Brain microvascular endothelial cell (primary cell): ENCODE results near the gene FNDC4.

Experiments used
- DNase-seq: peaks from one replicate; pipeline ENCODE4 v3.0.0-alpha.2; 2020
- H3K27ac ChIP-seq: fragments of 250-450 bp; sonication (Bioruptor Pico); 2 replicates; pipeline ENCODE4 v1.5.1; 2020; ENCODE audit warnings: mild to moderate bottlenecking, moderate library complexity
- H3K27me3 ChIP-seq: fragments of 250-450 bp; sonication (Bioruptor Pico); replicated peaks from 2 replicates; pipeline ENCODE4 v1.5.1; 2020; ENCODE audit warnings: mild to moderate bottlenecking
- H3K36me3 ChIP-seq: fragments of 250-450 bp; sonication (Bioruptor Pico); replicated peaks from 2 replicates; pipeline ENCODE4 v1.5.1; 2020; ENCODE audit warnings: mild to moderate bottlenecking
- H3K4me3 ChIP-seq: 2 replicates; pipeline ENCODE4 v1.5.1; 2011; ENCODE audit warnings: low read depth, mild to moderate bottlenecking, control low read depth, low read length, moderate library complexity
- in situ Hi-C: cut with HindIII; loops from 2 replicates; pipeline ENCODE4 v1.10.0; 2017; ENCODE audit warnings: low sequenced_read_pairs, low pct_ligation_motif_present
- TF ChIP-seq, protein P1 (sequence below): IDR thresholded peaks from 2 replicates; pipeline ENCODE4 v1.5.1; 2011; ENCODE audit warnings: low read depth, mild to moderate bottlenecking, moderate library complexity, low read length, control low read depth, inconsistent platforms; ENCODE audit errors: missing control alignments

The FNDC4 gene

DNA sequence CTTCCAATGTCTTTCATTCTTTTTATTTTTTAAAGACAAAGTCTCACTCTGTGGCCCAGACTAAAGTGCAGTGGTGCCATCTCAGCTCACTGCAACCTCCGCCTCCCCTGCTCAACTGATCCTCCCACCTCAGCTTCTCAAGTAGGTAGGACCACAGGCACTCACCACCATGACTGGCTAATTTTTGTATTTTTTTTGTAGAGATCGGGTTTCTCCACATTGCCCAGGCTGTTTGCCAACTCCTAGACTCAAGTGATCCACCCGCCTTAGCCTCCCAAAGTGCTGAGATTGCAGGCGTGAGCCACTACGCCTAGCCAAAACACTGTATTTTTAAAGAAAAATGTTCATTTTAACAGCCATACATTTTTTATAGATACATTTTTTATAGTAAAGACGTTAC is 14.3 kb upstream of the FNDC4 start:
- TF ChIP-seq, protein P1, sequence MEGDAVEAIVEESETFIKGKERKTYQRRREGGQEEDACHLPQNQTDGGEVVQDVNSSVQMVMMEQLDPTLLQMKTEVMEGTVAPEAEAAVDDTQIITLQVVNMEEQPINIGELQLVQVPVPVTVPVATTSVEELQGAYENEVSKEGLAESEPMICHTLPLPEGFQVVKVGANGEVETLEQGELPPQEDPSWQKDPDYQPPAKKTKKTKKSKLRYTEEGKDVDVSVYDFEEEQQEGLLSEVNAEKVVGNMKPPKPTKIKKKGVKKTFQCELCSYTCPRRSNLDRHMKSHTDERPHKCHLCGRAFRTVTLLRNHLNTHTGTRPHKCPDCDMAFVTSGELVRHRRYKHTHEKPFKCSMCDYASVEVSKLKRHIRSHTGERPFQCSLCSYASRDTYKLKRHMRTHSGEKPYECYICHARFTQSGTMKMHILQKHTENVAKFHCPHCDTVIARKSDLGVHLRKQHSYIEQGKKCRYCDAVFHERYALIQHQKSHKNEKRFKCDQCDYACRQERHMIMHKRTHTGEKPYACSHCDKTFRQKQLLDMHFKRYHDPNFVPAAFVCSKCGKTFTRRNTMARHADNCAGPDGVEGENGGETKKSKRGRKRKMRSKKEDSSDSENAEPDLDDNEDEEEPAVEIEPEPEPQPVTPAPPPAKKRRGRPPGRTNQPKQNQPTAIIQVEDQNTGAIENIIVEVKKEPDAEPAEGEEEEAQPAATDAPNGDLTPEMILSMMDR, result no peak
- H3K27me3 ChIP-seq, result no peaks in the 10 kb centered on the region
- in situ Hi-C loops, result no loop called here
- no peaks in the 10 kb centered on the region for H3K36me3 ChIP-seq
- DNase-seq, result no peak
- H3K27ac ChIP-seq, result no peak overlapping the region
- H3K4me3 ChIP-seq, result no peak overlapping the region

DNA sequence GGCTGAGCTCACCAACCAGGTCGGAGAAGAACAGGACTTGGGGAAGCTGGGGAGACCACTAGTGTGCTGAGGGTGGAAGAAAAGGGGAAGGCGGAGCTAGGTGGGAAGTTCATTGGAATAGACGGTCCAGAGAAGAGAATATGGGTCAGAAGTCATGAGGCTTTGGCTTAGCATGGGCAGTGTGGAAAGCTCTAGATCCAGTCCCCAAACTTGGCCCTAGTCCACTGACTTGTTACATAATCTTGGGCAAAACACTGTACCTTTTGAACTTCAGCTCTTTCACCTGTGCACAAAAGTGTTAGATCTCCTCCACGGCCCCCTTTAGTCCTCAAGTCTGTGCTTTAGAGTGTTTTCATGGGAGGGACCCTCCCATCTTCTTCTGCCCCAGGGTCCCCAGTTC is 12.3 kb upstream of the FNDC4 start:
- H3K27me3 ChIP-seq, result no peaks in the 10 kb centered on the region
- H3K4me3 ChIP-seq, result no peak overlapping the region
- TF ChIP-seq, protein P1, result no peak
- in situ Hi-C loops, result no loop called here
- DNase-seq, result no peak
- no peak overlapping the region for H3K27ac ChIP-seq
- H3K36me3 ChIP-seq, result no peaks in the 10 kb centered on the region

DNA sequence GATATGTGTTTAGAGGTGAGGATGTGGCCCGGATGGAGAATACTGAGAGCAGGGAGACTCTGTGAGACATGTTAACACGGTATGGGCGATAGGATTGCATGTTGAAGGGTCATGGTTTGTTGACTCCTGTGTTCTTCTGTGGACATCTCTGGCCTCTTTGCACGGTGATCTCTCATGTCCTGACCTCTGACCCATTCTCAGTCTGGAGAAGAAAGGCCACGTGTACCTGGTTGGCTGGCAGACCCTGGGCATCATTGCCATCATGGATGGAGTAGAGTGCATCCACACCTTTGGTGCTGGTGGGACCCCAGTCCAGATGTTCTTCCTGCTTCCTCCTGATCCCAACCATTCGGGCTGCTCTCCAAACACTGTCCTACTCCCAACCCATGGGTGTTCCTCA is 11.6 kb upstream of the FNDC4 start:
- Histone ChIP-seq H3K4me3 (no peak overlapping the region), H3K36me3 (no peaks in the 10 kb centered on the region), H3K27ac (no peak overlapping the region), H3K27me3 (no peaks in the 10 kb centered on the region)
- TF ChIP-seq, protein P1, result no peak
- in situ Hi-C loops, result no loop called here
- DNase-seq, result no peak

DNA sequence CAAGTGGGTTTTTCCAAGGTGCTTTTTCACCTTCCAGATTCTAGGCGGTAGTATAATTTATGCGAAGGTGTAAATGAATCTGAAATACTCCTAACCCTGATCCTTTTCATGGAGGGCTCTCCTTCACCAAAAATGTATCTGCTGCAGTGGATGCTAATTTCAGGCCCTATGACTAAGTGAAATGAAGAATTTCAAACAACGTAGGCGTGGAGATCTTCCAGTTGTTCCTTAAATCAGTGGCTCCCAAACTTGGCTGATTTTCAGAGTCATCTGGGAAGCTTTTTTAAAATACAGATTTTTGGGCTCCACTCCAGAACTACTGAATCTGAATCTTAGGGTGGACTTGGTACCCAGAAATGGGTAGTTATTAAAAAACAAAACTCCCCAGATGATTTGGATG is 7.1 kb upstream of the FNDC4 start:
- in situ Hi-C loops, result no loop called here
- H3K27me3 ChIP-seq, result no peaks in the 10 kb centered on the region
- no peaks in the 10 kb centered on the region for H3K36me3 ChIP-seq
- no peak for DNase-seq
- H3K4me3 ChIP-seq, result no peak overlapping the region
- TF ChIP-seq, protein P1, result no peak
- H3K27ac ChIP-seq, result no peak overlapping the region

DNA sequence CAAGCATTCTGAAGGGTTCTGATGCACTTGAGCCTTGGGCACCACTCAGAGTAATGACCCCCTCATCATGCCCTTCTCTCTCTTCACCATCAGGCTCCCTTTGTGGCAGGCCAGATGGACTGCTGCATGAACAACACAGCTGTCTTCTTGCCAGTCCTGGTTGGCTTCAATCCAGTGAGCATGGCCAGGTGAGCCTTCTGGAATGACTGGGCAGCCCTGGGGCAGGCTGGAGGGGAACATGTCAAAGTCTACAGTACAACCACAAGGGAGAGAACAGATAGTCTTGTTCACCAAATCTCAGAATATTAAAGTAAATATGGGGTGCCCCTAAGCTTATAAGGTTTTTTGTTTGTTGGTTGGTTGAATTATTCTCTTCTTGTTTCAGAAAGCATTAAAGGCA is 6.0 kb upstream of the FNDC4 start:
- H3K27me3 ChIP-seq, result no peaks in the 10 kb centered on the region
- no peaks in the 10 kb centered on the region for H3K36me3 ChIP-seq
- DNase-seq, result no peak
- H3K27ac ChIP-seq, result no peak overlapping the region
- TF ChIP-seq, protein P1, result no peak
- in situ Hi-C loops, result no loop called here
- H3K4me3 ChIP-seq, result no peak overlapping the region

DNA sequence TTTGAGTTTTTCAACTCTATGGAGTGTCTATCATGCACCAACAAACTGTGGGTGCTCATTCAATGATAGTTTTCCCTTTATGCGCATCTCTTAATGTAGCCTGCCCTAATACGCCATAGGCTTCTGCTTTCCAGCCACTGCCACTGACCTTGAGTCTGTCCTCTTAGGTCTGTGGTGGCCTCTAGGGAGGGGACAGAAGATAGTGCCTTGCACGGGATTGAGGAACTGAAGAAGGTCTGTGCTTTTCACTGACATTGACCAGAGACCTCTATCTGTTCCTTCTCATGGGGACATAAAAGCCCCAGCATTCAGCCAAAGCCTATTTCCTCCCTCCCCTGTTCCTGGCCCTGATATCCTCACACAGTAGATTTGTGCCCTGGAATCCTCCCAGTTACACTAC is 4.0 kb upstream of the FNDC4 start:
- no peak for DNase-seq
- in situ Hi-C loops, result no loop called here
- no peak overlapping the region for H3K4me3 ChIP-seq
- H3K27me3 ChIP-seq, result no peaks in the 10 kb centered on the region
- no peak overlapping the region for H3K27ac ChIP-seq
- TF ChIP-seq, protein P1, result no peak
- H3K36me3 ChIP-seq, result no peaks in the 10 kb centered on the region
